ENCODE data around the gene B3GALNT2. TPM values are rescaled to one million over a fixed set of nuclear protein-coding genes. Genes with fewer than 3 reads are reported as not detected.
A peak's percentile ranks its signal among the peaks of the same experiment; 100 is the strongest.

Gene B3GALNT2
- total RNA-seq, 6 donors from 2014 or later: 11.0 to 27.3 (median 22.1) TPM

- WGBS, 2 donors: 84 to 96% methylated on average over 2 of the region's 2 CpGs
These were observed 49.2 kb downstream of the B3GALNT2 start for GRCh38 chr1:235455097-235455496.

DNA sequence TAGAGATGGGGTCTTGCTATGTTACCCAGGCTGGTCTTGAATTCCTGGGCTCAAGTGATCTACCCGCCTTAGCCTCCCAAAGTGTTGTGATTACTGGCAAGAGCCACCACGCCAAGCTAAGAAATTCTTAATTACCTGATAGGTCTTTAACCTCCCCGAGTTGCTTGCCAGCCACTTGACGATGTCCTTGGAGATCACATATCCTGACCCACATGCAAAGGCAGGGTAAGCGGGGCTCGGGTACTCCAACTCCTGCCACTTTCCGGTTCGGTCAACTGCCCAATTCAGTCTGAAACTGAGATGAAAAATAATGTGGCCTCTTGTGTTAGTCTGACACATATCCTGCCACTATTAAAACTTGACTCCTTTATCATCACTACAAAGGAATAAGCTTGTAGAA is 50.2 kb downstream of the B3GALNT2 start:
- WGBS, 2 donors: 92 to 94% methylated on average over 8 of the region's 8 CpGs
- no peak overlapping the region for H3K27ac ChIP-seq
- ATAC-seq (ENCODE audit: low FRiP score in 2 of 2) (no peak), DNase-seq (no peak)
- TF ChIP-seq POLR2AphosphoS5 (IDR thresholded peaks at IDR 0.05) (no peak), EP300 (IDR thresholded peaks at IDR 0.05) (no peak), CTCF (IDR thresholded peaks at IDR 0.05) (no peak), POLR2A (IDR thresholded peaks at IDR 0.05) (no peak)
- no peak overlapping the region for H3K4me3 ChIP-seq
- H3K4me1 ChIP-seq: peaks cover 0 to 4% (median 0%) of the 10 kb centered on the region in 4 donors
- no peaks in the 10 kb centered on the region for H3K27me3 ChIP-seq
- peaks cover 0 to 51% (median 2%) of the 10 kb centered on the region in 4 donors for H3K36me3 ChIP-seq
- H3K9me3 ChIP-seq: no peaks in the 10 kb centered on the region

More at GRCh38 chr1:235455097-235455496, 49.2 kb downstream of the B3GALNT2 start:
- H3K4me1 ChIP-seq: peaks cover 0 to 4% (median 0%) of the 10 kb centered on the region in 4 donors
- H3K9me3 ChIP-seq: no peaks in the 10 kb centered on the region
- ATAC-seq (ENCODE audit: low FRiP score in 2 of 2) (no peak), DNase-seq (no peak)
- TF ChIP-seq POLR2A (IDR thresholded peaks at IDR 0.05) (no peak), POLR2AphosphoS5 (IDR thresholded peaks at IDR 0.05) (no peak), CTCF (IDR thresholded peaks at IDR 0.05) (no peak), EP300 (IDR thresholded peaks at IDR 0.05) (no peak)
- H3K27me3 ChIP-seq: no peaks in the 10 kb centered on the region
- no peak overlapping the region for H3K4me3 ChIP-seq
- peaks cover 0 to 40% (median 2%) of the 10 kb centered on the region in 4 donors for H3K36me3 ChIP-seq
- H3K27ac ChIP-seq: no peak overlapping the region

GRCh38 chr1:235450886-235451483 is 53.3 kb downstream of the B3GALNT2 start:
- no peak overlapping the region for H3K4me3 ChIP-seq
- 63 to 72% methylated on average over 2 of the region's 2 CpGs for WGBS, 2 donors
- H3K36me3 ChIP-seq: peaks cover 0 to 81% (median 13%) of the 10 kb centered on the region in 4 donors
- ATAC-seq (ENCODE audit: low FRiP score in 2 of 2): peak in 1 of 2 donors; percentile 37
- no peaks in the 10 kb centered on the region for H3K9me3 ChIP-seq
- H3K4me1 ChIP-seq: peaks cover 0 to 4% (median 0%) of the 10 kb centered on the region in 4 donors
- peak overlapping the region; percentile 47 to 62 (median 61) for H3K27ac ChIP-seq
- H3K27me3 ChIP-seq: no peaks in the 10 kb centered on the region
- DNase-seq: no peak
- no peak for TF ChIP-seq POLR2A (IDR thresholded peaks at IDR 0.05)
- no peak for TF ChIP-seq POLR2AphosphoS5 (IDR thresholded peaks at IDR 0.05)
- TF ChIP-seq CTCF (IDR thresholded peaks at IDR 0.05): no peak
- no peak for TF ChIP-seq EP300 (IDR thresholded peaks at IDR 0.05)

- no peak for DNase-seq
- TF ChIP-seq EP300 (IDR thresholded peaks at IDR 0.05) (no peak), POLR2AphosphoS5 (IDR thresholded peaks at IDR 0.05) (no peak), CTCF (IDR thresholded peaks at IDR 0.05) (no peak), POLR2A (IDR thresholded peaks at IDR 0.05) (no peak)
- Histone ChIP-seq H3K27me3 (no peaks in the 10 kb centered on the region), H3K27ac (peak overlapping the region in 2 of 4 donors; percentile 47 to 61), H3K36me3 (peaks cover 0 to 87% (median 18%) of the 10 kb centered on the region in 4 donors), H3K4me3 (no peak overlapping the region), H3K4me1 (peaks cover 0 to 4% (median 0%) of the 10 kb centered on the region in 4 donors), H3K9me3 (no peaks in the 10 kb centered on the region)
- 64 to 75% methylated on average over 5 of the region's 5 CpGs for WGBS, 2 donors
- ATAC-seq (ENCODE audit: low FRiP score in 2 of 2): peak; percentile 39 to 86
These were observed 53.8 kb downstream of the B3GALNT2 start for GRCh38 chr1:235450433-235450832.

- no peak for ATAC-seq (ENCODE audit: low FRiP score in 2 of 2)
- TF ChIP-seq POLR2AphosphoS5 (IDR thresholded peaks at IDR 0.05): no peak
- no peak for TF ChIP-seq CTCF (IDR thresholded peaks at IDR 0.05)
- no peak for TF ChIP-seq POLR2A (IDR thresholded peaks at IDR 0.05)
- no peak for TF ChIP-seq EP300 (IDR thresholded peaks at IDR 0.05)
- no peaks in the 10 kb centered on the region for H3K27me3 ChIP-seq
- 87 to 88% methylated on average over 7 of the region's 7 CpGs for WGBS, 2 donors
- no peak overlapping the region for H3K27ac ChIP-seq
- H3K4me1 ChIP-seq: peaks cover 0 to 4% (median 0%) of the 10 kb centered on the region in 4 donors
- DNase-seq: no peak
- peaks cover 0 to 93% (median 36%) of the 10 kb centered on the region in 4 donors for H3K36me3 ChIP-seq
- H3K4me3 ChIP-seq: no peak overlapping the region
- H3K9me3 ChIP-seq: no peaks in the 10 kb centered on the region
These were observed 55.6 kb downstream of the B3GALNT2 start for GRCh38 chr1:235448616-235449015.

Data from upper lobe of left lung (tissue), 6 donors.